ENCODE results near the gene PTPRM.
A peak's percentile ranks its signal among the peaks of the same experiment; 100 is the strongest.

Gene PTPRM

DNA sequence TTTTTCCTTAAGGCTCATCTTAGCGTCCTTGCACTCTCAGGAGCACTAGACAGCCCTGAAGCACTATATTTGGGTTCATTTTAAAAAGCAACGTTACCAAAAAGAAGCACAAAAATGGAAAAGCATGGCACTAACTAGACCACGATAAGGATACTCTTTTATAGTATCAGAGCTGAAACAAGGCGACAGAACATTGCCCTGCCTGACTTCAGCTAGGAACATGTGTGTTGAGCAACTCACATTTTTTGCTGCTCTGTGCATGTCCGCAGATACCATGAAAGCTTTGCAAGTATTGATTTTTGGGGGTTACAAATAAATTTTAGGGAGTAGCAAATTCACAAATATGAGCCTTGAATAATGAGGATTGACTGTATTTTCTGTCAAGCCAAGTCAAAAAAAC is 332.0 kb downstream of the PTPRM start:
- DNase-seq (ENCODE audit: low read depth) = no peak

GRCh38 chr18:7900091-7900490 is 333.0 kb downstream of the PTPRM start:
- no peak for DNase-seq (ENCODE audit: low read depth)

- DNase-seq (ENCODE audit: low read depth) = no peak
These were observed 334.5 kb downstream of the PTPRM start for GRCh38 chr18:7901657-7902056.

GRCh38 chr18:7902399-7902839 is 335.3 kb downstream of the PTPRM start:
- no peak for DNase-seq (ENCODE audit: low read depth)

GRCh38 chr18:7904529-7904928 is 337.4 kb downstream of the PTPRM start:
- DNase-seq (ENCODE audit: low read depth) = peak; percentile 17

GRCh38 chr18:7908681-7909299 is 341.7 kb downstream of the PTPRM start:
- DNase-seq (ENCODE audit: low read depth) = no peak

GRCh38 chr18:7914834-7915670 is 347.9 kb downstream of the PTPRM start:
- DNase-seq (ENCODE audit: low read depth) = no peak

DNA sequence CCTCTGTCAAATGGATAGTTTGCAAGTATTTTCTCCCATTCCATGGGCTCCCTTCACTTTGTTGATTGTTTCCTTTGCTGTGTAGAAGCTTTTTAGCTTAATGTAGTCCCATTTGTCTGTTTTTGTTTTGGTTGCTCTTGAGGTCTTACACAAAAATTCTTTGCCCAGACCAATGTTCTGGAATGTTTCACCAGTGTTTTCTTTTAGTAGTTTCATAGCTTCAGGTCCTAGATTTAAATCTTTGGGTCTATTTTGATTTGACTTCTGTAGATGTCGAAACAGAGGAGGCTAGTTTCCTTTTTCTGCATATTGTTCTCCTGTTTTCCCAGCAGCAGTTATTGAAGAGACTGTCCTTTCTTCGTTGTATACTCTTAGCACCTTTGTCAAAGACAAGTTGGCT is 351.6 kb downstream of the PTPRM start:
- no peak for DNase-seq (ENCODE audit: low read depth)

DNA sequence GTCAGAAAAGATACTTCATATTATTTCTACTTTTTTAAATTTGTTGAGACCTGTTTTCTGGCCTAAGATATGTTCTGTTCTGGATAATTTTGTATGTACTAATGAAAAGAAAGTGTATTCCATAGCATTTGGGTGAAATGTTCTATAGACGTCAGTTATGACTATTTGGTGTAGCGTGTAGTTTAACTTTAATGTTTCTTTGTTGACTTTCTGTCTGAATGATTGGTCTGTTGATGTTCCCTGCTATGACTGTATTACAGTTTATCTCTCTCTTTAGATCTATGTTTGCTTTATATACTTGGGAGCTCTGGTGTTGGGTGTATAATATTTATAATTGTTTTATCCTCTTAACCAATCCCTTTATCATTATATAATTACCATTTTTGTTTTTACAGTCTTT is 352.4 kb downstream of the PTPRM start:
- no peak for DNase-seq (ENCODE audit: low read depth)

DNA sequence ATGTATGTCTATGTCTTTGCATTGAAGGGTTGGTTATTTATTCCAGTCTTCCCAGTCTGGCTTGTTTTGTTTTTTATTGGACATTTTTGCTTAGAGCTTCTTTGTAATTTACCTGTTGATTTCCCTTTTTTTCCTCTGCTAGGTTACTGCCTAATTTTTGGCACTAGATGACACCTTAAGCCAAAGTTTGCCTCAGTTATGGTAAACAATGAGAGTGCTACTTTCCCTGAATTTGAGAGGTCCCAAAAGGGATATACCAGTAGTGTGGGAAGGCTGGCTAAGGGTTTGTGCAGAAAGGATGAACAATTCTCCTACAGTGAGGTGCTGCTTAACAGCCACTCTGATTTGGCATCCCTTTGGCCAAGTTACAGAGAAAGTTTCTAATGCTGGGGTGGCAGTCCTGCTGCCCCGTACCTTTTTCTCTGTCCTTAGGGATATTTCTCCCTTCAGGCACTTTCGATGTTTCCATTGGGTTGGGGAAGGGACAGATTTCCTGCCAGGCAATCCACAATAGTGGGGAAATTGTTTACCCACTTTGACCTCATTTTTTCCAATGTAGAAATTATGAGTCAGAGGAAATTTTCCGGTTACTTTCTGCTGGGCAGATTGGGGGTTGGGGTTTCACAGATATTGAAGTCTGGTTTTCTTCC is 354.9 kb downstream of the PTPRM start:
- DNase-seq (ENCODE audit: low read depth) = no peak

DNA sequence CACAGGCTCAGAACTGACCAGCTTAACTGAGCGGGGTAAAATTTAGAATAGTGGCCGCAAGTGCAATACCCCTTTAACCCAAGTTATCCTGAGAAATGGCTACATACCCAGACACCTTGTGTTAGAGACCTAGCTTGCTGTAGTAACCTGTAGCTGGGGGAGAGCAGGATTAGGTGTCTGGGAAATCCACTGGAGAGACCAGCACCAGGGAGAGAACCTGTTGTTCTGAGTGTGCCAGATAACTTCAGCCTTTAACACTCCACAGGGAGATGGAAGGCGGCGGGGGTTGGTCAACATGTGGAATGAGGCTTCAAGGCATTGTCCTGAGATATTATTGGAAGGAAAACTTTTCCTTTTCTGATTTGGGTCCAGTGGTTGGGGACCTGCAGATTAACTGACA is 356.0 kb downstream of the PTPRM start:
- DNase-seq (ENCODE audit: low read depth) = no peak

DNA sequence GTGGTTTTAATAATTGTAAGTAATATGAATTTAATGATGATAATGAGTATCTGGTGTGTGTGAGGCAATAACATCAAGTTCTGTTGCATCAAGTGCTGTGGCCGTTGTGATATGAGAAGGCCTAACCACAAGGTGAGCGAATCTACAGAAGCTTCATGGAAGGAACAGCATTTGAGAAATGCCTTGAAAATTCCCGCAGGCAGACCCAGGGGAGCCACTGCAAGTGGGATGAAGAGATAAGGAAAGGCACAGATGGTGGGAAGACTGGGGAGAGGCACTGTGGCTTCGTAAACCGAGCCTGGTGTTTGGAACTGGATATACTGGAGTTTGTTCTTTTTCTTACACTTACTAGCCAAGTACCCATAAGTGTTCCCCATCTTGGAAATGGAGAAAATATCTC is 357.5 kb downstream of the PTPRM start:
- no peak for DNase-seq (ENCODE audit: low read depth)

DNA sequence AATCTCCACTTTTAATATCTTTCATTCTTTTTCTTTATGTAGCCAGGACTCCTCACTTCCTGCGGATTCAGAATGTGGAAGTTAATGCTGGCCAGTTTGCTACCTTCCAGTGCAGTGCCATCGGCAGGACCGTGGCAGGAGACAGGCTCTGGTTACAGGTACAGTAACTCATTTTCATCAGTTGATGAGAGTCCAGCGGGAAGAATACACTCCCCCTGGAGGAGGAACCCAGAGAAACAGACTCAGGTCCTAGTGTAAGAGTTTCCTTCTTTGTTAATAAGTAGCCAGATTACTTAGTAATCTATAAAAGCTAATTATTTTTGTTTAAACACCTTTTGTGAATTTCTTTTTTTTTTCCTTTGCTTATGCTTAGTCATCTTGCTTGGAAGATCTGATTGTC is 359.4 kb downstream of the PTPRM start:
- no peak for DNase-seq (ENCODE audit: low read depth)

DNA sequence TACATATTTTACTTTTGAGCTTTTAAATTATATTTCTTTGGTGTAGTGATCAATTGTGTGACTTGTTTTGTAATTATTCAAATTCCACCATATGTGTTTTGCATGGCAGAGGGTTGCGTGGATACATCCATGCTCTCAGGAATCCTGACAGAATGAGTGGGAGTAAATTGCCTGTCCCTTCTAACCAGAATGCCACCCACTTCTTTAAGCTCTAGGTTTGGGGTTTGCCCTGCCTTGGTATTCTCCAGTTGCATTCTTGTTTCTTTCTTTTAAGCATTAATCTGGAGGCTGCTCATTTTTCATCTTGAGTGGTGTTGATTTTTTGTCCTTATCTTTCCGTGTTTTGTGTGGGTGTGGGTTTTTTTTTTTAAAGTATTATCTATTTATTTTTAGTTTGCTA is 360.0 kb downstream of the PTPRM start:
- no peak for DNase-seq (ENCODE audit: low read depth)

DNA sequence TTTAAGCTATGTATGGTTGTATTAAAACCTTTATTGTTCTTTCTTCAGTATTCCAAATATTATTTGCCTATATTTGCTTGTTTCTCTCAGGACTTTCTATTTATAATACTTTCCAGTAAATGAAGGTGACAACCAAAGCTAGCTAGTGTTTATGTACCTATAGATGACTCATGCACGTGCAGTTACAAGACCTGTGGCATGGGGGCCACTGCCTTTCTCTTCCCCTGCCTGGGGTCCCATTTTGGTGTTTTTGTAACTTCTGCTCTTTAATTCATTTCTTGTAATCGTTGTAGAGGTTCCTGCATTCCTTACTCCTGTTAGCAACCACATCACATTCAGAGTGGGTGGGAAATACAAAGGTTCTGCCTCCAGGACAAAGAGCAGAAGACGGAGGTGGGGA is 364.6 kb downstream of the PTPRM start:
- no peak for DNase-seq (ENCODE audit: low read depth)

DNA sequence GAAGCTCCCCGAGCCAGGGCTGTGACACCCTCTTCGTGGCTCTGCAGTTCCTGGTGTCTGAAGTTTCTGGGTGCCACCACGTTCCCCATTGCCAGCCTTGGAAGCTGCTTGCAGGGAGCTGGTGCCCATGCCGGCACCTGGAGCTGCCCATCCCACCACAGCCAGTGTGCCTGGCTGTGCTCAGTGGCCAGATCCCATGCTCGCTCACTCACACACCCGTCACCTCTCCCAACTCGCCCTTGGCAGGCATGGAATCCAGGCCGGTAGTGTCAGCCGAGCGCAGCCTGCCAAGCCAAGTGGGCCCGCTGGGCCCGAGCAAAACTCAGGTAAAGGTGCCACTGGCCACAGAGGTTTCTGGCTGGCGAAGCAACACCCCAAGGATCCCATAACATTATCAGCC is 370.2 kb downstream of the PTPRM start:
- no peak for DNase-seq (ENCODE audit: low read depth)

DNA sequence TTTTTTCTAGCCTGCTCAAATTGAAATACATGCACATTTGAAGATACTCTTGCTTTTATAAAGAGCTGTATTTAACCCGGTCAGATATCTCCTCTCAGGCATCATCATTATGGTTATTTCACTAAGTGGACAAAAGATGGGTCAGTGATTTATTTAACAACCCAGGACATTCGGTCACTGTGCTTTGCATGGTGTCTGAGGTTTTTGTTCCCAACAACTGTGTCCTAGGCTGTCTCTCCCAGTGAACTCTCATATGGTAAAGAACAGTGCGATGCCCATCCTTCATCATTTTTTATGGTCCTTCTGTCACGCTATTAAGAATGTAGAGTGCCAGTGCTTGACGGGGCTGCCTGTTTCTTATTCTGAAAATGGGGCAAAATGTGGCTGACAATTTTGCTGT is 372.4 kb downstream of the PTPRM start:
- no peak for DNase-seq (ENCODE audit: low read depth)

DNA sequence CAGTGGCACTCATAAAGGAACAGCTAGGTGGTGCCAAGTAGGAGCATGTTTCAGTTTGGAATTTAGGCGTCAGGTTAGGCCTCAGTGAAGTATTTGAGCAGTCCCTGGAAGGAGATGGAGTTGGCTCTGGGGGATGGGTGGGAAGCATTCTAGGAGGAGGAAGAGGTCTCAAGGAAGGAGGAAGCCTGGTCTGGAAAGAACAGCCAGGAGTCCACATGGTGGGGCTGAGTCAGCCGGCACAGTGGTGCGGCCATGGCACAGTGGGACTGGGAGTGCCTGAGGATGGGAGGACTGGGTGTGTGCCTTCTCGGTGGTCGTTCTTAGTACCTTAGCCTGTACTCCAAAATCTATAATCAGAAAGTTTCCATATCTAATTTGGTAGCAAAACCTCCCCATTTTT is 373.3 kb downstream of the PTPRM start:
- DNase-seq (ENCODE audit: low read depth) = no peak

GRCh38 chr18:7940971-7941370 is 373.9 kb downstream of the PTPRM start:
- DNase-seq (ENCODE audit: low read depth) = no peak

DNA sequence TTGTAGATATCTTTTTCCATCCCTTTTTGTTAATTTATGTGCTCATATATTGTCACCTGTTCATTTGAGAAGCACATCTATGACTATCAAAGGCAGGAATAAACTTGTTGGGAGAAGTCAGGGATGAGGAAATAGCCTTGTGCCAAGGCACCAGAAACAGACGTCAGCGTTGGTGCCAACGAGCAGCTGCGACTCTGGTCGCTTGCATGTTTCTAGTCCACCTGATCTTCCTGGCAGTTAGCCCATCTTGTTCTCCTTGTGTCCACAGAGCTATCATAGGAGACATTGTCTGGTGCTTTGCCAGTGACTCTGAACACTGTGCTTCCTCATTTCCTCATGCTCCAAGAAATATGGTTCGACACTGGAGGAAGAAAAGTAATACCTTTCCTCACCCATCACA is 374.4 kb downstream of the PTPRM start:
- DNase-seq (ENCODE audit: low read depth) = no peak

DNA sequence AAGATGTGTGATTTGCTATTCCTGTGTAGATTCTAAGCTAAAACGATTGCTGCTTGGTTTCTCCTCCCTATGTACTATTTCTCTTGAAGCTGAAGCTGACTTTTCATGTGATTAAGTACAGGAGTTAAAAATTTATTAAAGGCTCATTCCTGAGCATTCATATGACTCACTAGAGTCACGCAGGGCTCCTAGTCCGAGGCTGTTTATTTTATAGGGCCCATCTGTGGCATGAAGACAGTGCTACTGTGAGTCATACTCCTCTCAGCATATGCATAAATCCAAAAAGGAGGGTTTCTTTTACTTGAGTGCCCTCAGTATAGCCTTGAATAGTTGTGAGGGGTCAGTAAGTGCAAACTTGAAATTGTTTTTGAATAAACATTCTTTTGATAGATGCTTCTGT is 378.8 kb downstream of the PTPRM start:
- peak; percentile 73 for DNase-seq (ENCODE audit: low read depth)

DNA sequence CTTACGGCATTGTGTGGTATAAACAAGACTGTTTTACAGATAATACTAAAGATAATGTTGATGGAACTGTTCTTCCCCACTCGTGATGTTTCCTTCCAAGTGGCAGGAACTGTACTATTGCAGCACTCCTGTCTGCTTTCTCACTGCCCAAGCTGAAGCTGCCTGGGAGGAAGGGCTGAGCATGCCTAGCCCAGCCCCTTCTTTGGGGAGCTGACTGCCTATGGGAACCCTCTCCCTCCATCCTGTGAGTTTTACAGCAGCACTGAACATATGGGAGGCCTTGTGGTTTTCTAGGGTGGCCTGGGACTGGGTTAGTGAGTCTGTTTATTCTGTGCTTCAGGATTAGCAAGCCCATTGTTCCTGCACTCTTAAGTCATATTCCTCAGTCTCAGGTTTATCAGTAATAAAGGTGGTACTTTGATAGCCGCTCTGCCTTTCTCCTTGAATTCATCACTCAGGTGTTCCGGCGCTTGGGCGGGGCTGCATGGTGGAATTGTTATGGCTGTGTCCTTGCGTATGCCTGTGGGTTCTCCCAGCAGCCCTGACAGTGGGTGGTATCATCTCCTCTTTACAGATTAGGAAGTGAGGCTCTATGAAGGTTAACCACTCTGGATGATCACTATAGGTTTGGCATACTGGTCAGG is 379.7 kb downstream of the PTPRM start:
- DNase-seq (ENCODE audit: low read depth) = no peak
